A673 (cell line): ENCODE results near the gene WDHD1. TPM values are rescaled to one million over a fixed set of nuclear protein-coding genes. Genes with fewer than 3 reads are reported as not detected.
"Not testable (repeated sequence)": the region's sequence is repeated elsewhere in the genome, so short reads cannot be mapped to it uniquely, and the experiment has no call there.

Experiments
- BruUV-seq: library from RNA; stranded (reverse); fragments of 400-500 nt; replicated peaks from 2 replicates; lab custom pipeline; 2021; lab: Mats Ljungman, UMichigan
- CTCF ChIA-PET: fragments of 300-600 bp; sonication (Branson Sonifier 250); formaldehyde crosslinking; loops from one replicate; lab custom pipeline; 2022; ENCODE audit warnings: antibody characterized with exemption; lab: Charles Lee
- POLR2A ChIA-PET: fragments of 300-600 bp; sonication (Branson Sonifier 250); formaldehyde crosslinking; loops from one replicate; lab custom pipeline; 2022; ENCODE audit warnings: antibody characterized with exemption; ENCODE audit not compliant: low non-redundant PET; lab: Charles Lee
- DNase-seq: peaks from one replicate; pipeline ENCODE4 v3.0.0-alpha.2; 2015; ENCODE audit warnings: low spot score
- H3K27ac ChIP-seq: fragments of 200-600 bp; sonication (generic); 2 replicates; pipeline ENCODE4 v1.5.1; 2016; ENCODE audit warnings: mixed run types, low read depth, mild to moderate bottlenecking, mixed read lengths, antibody characterized with exemption, low read length; ENCODE audit not compliant: poor library complexity, severe bottlenecking
- H3K27me3 ChIP-seq: fragments of 200-600 bp; sonication (generic); replicated peaks from 2 replicates; pipeline ENCODE4 v1.6.1; 2017; ENCODE audit warnings: mixed run types, low read depth, mild to moderate bottlenecking, mixed read lengths, antibody characterized with exemption, low read length; ENCODE audit not compliant: insufficient read depth, poor library complexity
- H3K36me3 ChIP-seq: fragments of 200-600 bp; sonication (generic); 2 replicates; pipeline ENCODE4 v1.6.1; 2016; ENCODE audit warnings: mixed run types, mild to moderate bottlenecking, mixed read lengths, antibody characterized with exemption, low read length; ENCODE audit not compliant: insufficient read depth, poor library complexity, severe bottlenecking
- H3K4me1 ChIP-seq: fragments of 200-600 bp; sonication (generic); 2 replicates; pipeline ENCODE4 v1.6.1; 2017; ENCODE audit warnings: mixed run types, mild to moderate bottlenecking, mixed read lengths, antibody characterized with exemption, low read length; ENCODE audit not compliant: insufficient read depth, poor library complexity, severe bottlenecking
- H3K4me3 ChIP-seq: fragments of 200-600 bp; sonication (generic); 2 replicates; pipeline ENCODE4 v1.5.1; 2016; ENCODE audit warnings: low read depth, mixed run types, mild to moderate bottlenecking, mixed read lengths, low read length; ENCODE audit not compliant: poor library complexity, severe bottlenecking
- H3K9me3 ChIP-seq: fragments of 200-600 bp; sonication (generic); 2 replicates; pipeline ENCODE4 v1.6.1; 2016; ENCODE audit warnings: mixed run types, low read depth, mild to moderate bottlenecking, mixed read lengths, antibody characterized with exemption, low read length; ENCODE audit not compliant: poor library complexity, severe bottlenecking
- CTCF ChIP-seq: fragments of 300-800, 200-600 bp; sonication (generic); conservative IDR thresholded peaks from 2 replicates; pipeline ENCODE4 v1.5.1; 2017; ENCODE audit warnings: low read depth, mild to moderate bottlenecking, antibody characterized with exemption, low read length, moderate library complexity, mixed read lengths
- EZH2 ChIP-seq: fragments of 200-600 bp; sonication (generic); IDR thresholded peaks from 2 replicates; pipeline ENCODE4 v1.6.1; 2017; ENCODE audit warnings: borderline replicate concordance, low read depth, mild to moderate bottlenecking, mixed read lengths, antibody characterized with exemption, low read length; ENCODE audit not compliant: poor library complexity, severe bottlenecking
- intact Hi-C: fragments of 100-400 bp; cut with micrococcal nuclease; formaldehyde crosslinking; loops from one replicate; pipeline ENCODE4 v1.10.0; 2022; ENCODE audit not compliant: unreplicated experiment
- total RNA-seq: library from RNA; stranded (reverse); gene quantifications from 2 replicates; pipeline ENCODE4 v1.2.3, GENCODE V29; 2021

Gene WDHD1
- total RNA-seq, 1 experiment from 2014 or later = 52.7 TPM

GRCh38 chr14:54929556-54929955 lies 97.3 kb downstream of the WDHD1 start:
- CTCF ChIA-PET = no interaction called here
- Histone ChIP-seq H3K27me3 (no peaks in the 10 kb centered on the region), H3K36me3 (no peaks in the 10 kb centered on the region), H3K27ac (no peak overlapping the region), H3K9me3 (no peaks in the 10 kb centered on the region), H3K4me3 (no peak overlapping the region), H3K4me1 (peaks cover 6% of the 10 kb centered on the region)
- TF ChIP-seq EZH2 = no peak
- no peak for TF ChIP-seq CTCF
- intact Hi-C loops = no loop called here
- BruUV-seq = no TSS peak
- POLR2A ChIA-PET = interaction anchor here (0.7 kb wide), 1 partner anchor 975 kb away, joined by 5 read pairs; no protein-coding TSS in a partner anchor
- DNase-seq = no peak

- TF ChIP-seq CTCF (no peak), EZH2 (no peak)
- H3K27ac ChIP-seq = no peak overlapping the region
Observed at GRCh38 chr14:54928216-54928615, 98.7 kb downstream of the WDHD1 start.

GRCh38 chr14:54927551-54927950 lies 99.3 kb downstream of the WDHD1 start:
- Histone ChIP-seq H3K27me3 (no peaks in the 10 kb centered on the region), H3K9me3 (no peaks in the 10 kb centered on the region), H3K4me1 (peaks cover 6% of the 10 kb centered on the region), H3K27ac (no peak overlapping the region), H3K4me3 (no peak overlapping the region), H3K36me3 (no peaks in the 10 kb centered on the region)
- BruUV-seq = no TSS peak
- CTCF ChIA-PET = no interaction called here
- TF ChIP-seq CTCF (no peak), EZH2 (no peak)
- intact Hi-C loops = no loop called here
- no peak for DNase-seq
- POLR2A ChIA-PET = no interaction called here

More at GRCh38 chr14:54928216-54928615, 98.7 kb downstream of the WDHD1 start:
- CTCF ChIA-PET = no interaction called here
- intact Hi-C loops = no loop called here
- Histone ChIP-seq H3K9me3 (no peaks in the 10 kb centered on the region), H3K4me3 (no peak overlapping the region), H3K36me3 (no peaks in the 10 kb centered on the region), H3K4me1 (peaks cover 6% of the 10 kb centered on the region), H3K27me3 (no peaks in the 10 kb centered on the region)
- POLR2A ChIA-PET = no interaction called here
- DNase-seq = no peak
- no TSS peak for BruUV-seq

GRCh38 chr14:54926570-54926969 lies 100.3 kb downstream of the WDHD1 start:
- H3K4me3 ChIP-seq, H3K9me3 ChIP-seq, H3K36me3 ChIP-seq, H3K27me3 ChIP-seq, POLR2A ChIA-PET, CTCF ChIA-PET, BruUV-seq, H3K27ac ChIP-seq, intact Hi-C loops, DNase-seq, H3K4me1 ChIP-seq: not testable (repeated sequence)
